Sigmoid colon (tissue), 4 donors: ENCODE measurements around the gene COCH.

Experiments used
- POLR2A ChIP-seq, 2 donors: fragments of 450-650 bp; IDR thresholded peaks; one replicate each; pipeline ENCODE4 v1.6.1; 2016; ENCODE audit warnings: antibody characterized with exemption in 2 of 2, mild to moderate bottlenecking in 2 of 2, moderate library complexity in 2 of 2
- POLR2AphosphoS5 ChIP-seq, 4 donors: sonication (generic); formaldehyde crosslinking; IDR thresholded peaks; one replicate each; pipeline ENCODE4 v1.6.1; 2017; ENCODE audit warnings: antibody characterized with exemption in 4 of 4
- TF ChIP-seq, protein P1 (sequence below), 4 experiments: fragments of 450-650 bp in 3 of 4; fragments of 200-600 bp in 1 of 4; IDR thresholded peaks; one replicate each; pipeline ENCODE4 v1.5.1; 2016 to 2019; ENCODE audit warnings: antibody characterized with exemption in 4 of 4, mild to moderate bottlenecking in 3 of 4, moderate library complexity in 2 of 4

DNA sequence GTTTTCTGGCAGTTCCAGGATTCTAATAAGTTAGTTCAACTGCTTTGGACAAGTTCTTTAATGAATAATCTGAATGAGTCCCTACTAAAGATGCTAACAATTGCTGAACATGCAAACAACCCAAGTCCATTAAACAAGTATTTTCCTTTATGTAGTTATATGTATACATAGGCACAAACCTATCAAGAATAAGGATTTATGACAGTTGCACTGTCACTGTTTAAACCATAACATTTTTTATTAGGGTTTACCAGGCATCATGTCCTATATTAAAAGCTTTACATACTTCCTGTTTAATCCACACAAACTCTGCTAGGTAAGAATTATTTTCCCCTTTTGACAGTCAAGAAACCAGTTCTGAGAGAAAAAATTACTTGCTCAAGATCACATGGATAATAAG is 31.9 kb upstream of the COCH start:
- no peak for TF ChIP-seq POLR2A (IDR thresholded peaks at IDR 0.05)
- TF ChIP-seq POLR2AphosphoS5 (IDR thresholded peaks at IDR 0.05): no peak
- TF ChIP-seq, protein P1, sequence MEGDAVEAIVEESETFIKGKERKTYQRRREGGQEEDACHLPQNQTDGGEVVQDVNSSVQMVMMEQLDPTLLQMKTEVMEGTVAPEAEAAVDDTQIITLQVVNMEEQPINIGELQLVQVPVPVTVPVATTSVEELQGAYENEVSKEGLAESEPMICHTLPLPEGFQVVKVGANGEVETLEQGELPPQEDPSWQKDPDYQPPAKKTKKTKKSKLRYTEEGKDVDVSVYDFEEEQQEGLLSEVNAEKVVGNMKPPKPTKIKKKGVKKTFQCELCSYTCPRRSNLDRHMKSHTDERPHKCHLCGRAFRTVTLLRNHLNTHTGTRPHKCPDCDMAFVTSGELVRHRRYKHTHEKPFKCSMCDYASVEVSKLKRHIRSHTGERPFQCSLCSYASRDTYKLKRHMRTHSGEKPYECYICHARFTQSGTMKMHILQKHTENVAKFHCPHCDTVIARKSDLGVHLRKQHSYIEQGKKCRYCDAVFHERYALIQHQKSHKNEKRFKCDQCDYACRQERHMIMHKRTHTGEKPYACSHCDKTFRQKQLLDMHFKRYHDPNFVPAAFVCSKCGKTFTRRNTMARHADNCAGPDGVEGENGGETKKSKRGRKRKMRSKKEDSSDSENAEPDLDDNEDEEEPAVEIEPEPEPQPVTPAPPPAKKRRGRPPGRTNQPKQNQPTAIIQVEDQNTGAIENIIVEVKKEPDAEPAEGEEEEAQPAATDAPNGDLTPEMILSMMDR (IDR thresholded peaks at IDR 0.05): no peak
